ENCODE measurements around the gene SPATA46. TPM values are rescaled to one million over a fixed set of nuclear protein-coding genes. Genes with fewer than 3 reads are reported as not detected.

SPATA46 gene
- total and polyA plus RNA-seq, 9 donors: not detected

- intact Hi-C loops (cut with DNase I): no loop called here
- 43 to 72% (median 57%) methylated on average over 3 of the region's 3 CpGs for WGBS, 3 donors
Measured at GRCh38 chr1:162329826-162330225, 46.8 kb downstream of the SPATA46 start.

GRCh38 chr1:162328512-162328911, 48.1 kb downstream of the SPATA46 start:
- TF ChIP-seq POLR2A (IDR thresholded peaks at IDR 0.05) (no peak), EP300 (IDR thresholded peaks at IDR 0.05) (no peak)

More at GRCh38 chr1:162329826-162330225, 46.8 kb downstream of the SPATA46 start:
- no peak for TF ChIP-seq EP300 (IDR thresholded peaks at IDR 0.05)
- TF ChIP-seq POLR2A (IDR thresholded peaks at IDR 0.05): no peak
- TF ChIP-seq CTCF (IDR thresholded peaks at IDR 0.05): no peak
- no peak for DNase-seq
- Histone ChIP-seq H3K9me3 (no peaks in the 10 kb centered on the region), H3K4me3 (no peak overlapping the region), H3K4me1 (ENCODE audit: insufficient read depth) (no peaks in the 10 kb centered on the region), H3K27ac (no peak overlapping the region), H3K36me3 (no peaks in the 10 kb centered on the region), H3K27me3 (no peaks in the 10 kb centered on the region)

GRCh38 chr1:162327788-162328165, 48.9 kb downstream of the SPATA46 start:
- intact Hi-C loops (cut with DNase I): no loop called here
- Histone ChIP-seq H3K27ac (no peak overlapping the region), H3K36me3 (no peaks in the 10 kb centered on the region), H3K4me1 (ENCODE audit: insufficient read depth) (no peaks in the 10 kb centered on the region), H3K4me3 (no peak overlapping the region), H3K9me3 (no peaks in the 10 kb centered on the region), H3K27me3 (no peaks in the 10 kb centered on the region)
- no peak for TF ChIP-seq POLR2A (IDR thresholded peaks at IDR 0.05)
- no peak for TF ChIP-seq EP300 (IDR thresholded peaks at IDR 0.05)
- TF ChIP-seq CTCF (IDR thresholded peaks at IDR 0.05): no peak
- no peak for DNase-seq
- 89 to 95% (median 95%) methylated on average over 1 of the region's 1 CpG for WGBS, 3 donors

More at GRCh38 chr1:162328512-162328911, 48.1 kb downstream of the SPATA46 start:
- Histone ChIP-seq H3K4me1 (ENCODE audit: insufficient read depth) (no peaks in the 10 kb centered on the region), H3K4me3 (no peak overlapping the region), H3K27ac (no peak overlapping the region), H3K9me3 (no peaks in the 10 kb centered on the region), H3K27me3 (no peaks in the 10 kb centered on the region), H3K36me3 (no peaks in the 10 kb centered on the region)
- intact Hi-C loops (cut with DNase I): no loop called here
- DNase-seq: no peak

- no peaks in the 10 kb centered on the region for H3K27me3 ChIP-seq
- no peaks in the 10 kb centered on the region for H3K4me1 ChIP-seq (ENCODE audit: insufficient read depth)
- H3K36me3 ChIP-seq: no peaks in the 10 kb centered on the region
- H3K27ac ChIP-seq: no peak overlapping the region
- no peak overlapping the region for H3K4me3 ChIP-seq
- no peak for DNase-seq
- 88 to 95% (median 92%) methylated on average over 2 of the region's 2 CpGs for WGBS, 3 donors
- H3K9me3 ChIP-seq: no peaks in the 10 kb centered on the region
- intact Hi-C loops (cut with DNase I): no loop called here
- TF ChIP-seq CTCF (IDR thresholded peaks at IDR 0.05): no peak
- no peak for TF ChIP-seq EP300 (IDR thresholded peaks at IDR 0.05)
Measured at GRCh38 chr1:162327144-162327787, 49.4 kb downstream of the SPATA46 start.

GRCh38 chr1:162326559-162326958, 50.1 kb downstream of the SPATA46 start:
- H3K4me1 ChIP-seq (ENCODE audit: insufficient read depth): no peaks in the 10 kb centered on the region
- H3K36me3 ChIP-seq: no peaks in the 10 kb centered on the region
- no peak for TF ChIP-seq EP300 (IDR thresholded peaks at IDR 0.05)
- no peak for TF ChIP-seq POLR2A (IDR thresholded peaks at IDR 0.05)
- no peak for TF ChIP-seq CTCF (IDR thresholded peaks at IDR 0.05)
- H3K9me3 ChIP-seq: no peaks in the 10 kb centered on the region
- H3K27ac ChIP-seq: no peak overlapping the region
- no peak for DNase-seq
- intact Hi-C loops (cut with DNase I): no loop called here
- H3K4me3 ChIP-seq: no peak overlapping the region
- no peaks in the 10 kb centered on the region for H3K27me3 ChIP-seq
